ENCODE measurements around the gene TMEM45B. TPM values are rescaled to one million over a fixed set of nuclear protein-coding genes. Genes with fewer than 3 reads are reported as not detected.
A peak's percentile ranks its signal among the peaks of the same experiment; 100 is the strongest.
"Not testable (repeated sequence)": the region's sequence is repeated elsewhere in the genome, so short reads cannot be mapped to it uniquely, and the experiment has no call there.

Gene TMEM45B
- total and polyA plus RNA-seq, 7 donors = 0.05 to 0.09 TPM; not detected in 5

DNA sequence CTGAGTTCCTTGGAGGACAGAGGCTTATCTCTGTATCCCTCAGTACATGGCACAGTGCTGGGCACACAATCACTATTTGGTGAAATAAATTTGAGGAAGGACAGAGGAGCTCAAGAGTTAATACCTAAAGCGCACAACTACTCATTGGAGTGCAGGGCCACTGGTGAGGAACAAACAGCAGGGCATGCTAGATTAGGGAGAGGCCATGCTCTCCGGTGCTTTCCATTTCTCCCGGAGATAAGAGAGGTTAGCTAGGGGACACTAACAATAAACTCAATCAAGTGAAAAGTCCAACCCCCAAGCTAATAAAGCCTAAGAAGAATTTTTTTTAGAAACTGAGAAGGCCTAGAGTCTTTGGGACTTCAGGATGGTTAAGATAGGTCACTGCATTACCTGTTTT is 50.7 kb downstream of the TMEM45B start:
- Histone ChIP-seq H3K4me1 (no peaks in the 10 kb centered on the region), H3K4me3 (no peak overlapping the region), H3K27me3 (ENCODE audit: insufficient read depth in 3 of 3, low read length in 2 of 3) (no peaks in the 10 kb centered on the region), H3K36me3 (ENCODE audit: insufficient read depth in 1 of 2, low read depth in 1 of 2) (peaks cover 5 to 98% of the 10 kb centered on the region in 2 donors), H3K9me3 (no peaks in the 10 kb centered on the region), H3K27ac (no peak overlapping the region)
- DNase-seq (no peak), ATAC-seq (no peak)
- intact Hi-C loops (cut with DNase I) = no loop called here
- 88 to 97% (median 89%) methylated on average over 3 of the region's 3 CpGs for WGBS, 3 donors
- TF ChIP-seq, protein P1, sequence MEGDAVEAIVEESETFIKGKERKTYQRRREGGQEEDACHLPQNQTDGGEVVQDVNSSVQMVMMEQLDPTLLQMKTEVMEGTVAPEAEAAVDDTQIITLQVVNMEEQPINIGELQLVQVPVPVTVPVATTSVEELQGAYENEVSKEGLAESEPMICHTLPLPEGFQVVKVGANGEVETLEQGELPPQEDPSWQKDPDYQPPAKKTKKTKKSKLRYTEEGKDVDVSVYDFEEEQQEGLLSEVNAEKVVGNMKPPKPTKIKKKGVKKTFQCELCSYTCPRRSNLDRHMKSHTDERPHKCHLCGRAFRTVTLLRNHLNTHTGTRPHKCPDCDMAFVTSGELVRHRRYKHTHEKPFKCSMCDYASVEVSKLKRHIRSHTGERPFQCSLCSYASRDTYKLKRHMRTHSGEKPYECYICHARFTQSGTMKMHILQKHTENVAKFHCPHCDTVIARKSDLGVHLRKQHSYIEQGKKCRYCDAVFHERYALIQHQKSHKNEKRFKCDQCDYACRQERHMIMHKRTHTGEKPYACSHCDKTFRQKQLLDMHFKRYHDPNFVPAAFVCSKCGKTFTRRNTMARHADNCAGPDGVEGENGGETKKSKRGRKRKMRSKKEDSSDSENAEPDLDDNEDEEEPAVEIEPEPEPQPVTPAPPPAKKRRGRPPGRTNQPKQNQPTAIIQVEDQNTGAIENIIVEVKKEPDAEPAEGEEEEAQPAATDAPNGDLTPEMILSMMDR (IDR thresholded peaks at IDR 0.05) = no peak

DNA sequence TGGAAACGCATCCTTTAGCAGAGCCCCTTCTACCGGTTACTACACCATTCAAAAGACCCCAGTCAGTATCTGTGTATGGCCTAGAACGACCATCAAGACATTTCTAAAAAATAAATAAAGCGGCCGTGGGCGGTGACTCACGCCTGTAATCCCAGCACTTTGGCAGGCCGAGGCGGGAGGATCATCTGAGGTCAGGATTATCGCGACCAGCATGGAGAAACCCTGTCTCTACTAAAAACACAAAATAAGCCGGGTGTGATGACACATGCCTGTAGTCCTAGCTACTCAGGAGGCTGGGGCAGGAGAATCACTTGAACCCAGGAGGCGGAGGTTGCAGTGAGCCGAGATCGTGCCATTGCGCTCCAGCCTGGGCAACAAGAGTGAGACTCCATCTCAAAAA is 53.0 kb downstream of the TMEM45B start:
- ATAC-seq; intact Hi-C loops (cut with DNase I); H3K4me1 ChIP-seq; H3K27me3 ChIP-seq (ENCODE audit: insufficient read depth in 3 of 3, low read length in 2 of 3); H3K4me3 ChIP-seq; H3K9me3 ChIP-seq; DNase-seq; H3K27ac ChIP-seq: not testable (repeated sequence)
- 85 to 90% (median 85%) methylated on average over 16 of the region's 16 CpGs for WGBS, 3 donors
- H3K36me3 ChIP-seq (ENCODE audit: insufficient read depth in 1 of 2, low read depth in 1 of 2) = peaks cover 10 to 100% of the 10 kb centered on the region in 2 donors

DNA sequence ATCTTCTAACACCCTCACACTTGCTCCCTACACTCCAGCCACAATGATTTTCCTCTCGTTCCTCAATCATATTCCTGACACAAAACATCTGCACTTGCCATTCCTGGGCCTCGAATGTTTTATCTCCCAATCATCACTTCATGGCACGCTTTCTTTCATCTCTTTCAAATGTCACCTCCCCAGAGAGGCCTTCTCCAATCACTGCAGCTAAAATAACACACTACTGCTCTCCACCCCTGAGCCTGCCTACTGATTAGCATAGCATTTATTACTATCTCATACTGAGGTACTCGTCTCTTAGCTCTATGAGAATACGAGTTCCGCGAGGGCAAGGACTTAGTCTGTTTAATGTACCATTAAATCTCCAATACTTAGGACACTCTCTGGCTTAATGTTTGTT is 56.3 kb downstream of the TMEM45B start:
- no peak for ATAC-seq
- peaks cover 15 to 100% of the 10 kb centered on the region in 2 donors for H3K36me3 ChIP-seq (ENCODE audit: insufficient read depth in 1 of 2, low read depth in 1 of 2)
- H3K27ac ChIP-seq = no peak overlapping the region
- DNase-seq = no peak
- H3K4me1 ChIP-seq = no peaks in the 10 kb centered on the region
- H3K27me3 ChIP-seq (ENCODE audit: insufficient read depth in 3 of 3, low read length in 2 of 3) = no peaks in the 10 kb centered on the region
- TF ChIP-seq, protein P1 (IDR thresholded peaks at IDR 0.05) = no peak
- intact Hi-C loops (cut with DNase I) = no loop called here
- no peak overlapping the region for H3K4me3 ChIP-seq
- no peaks in the 10 kb centered on the region for H3K9me3 ChIP-seq
- WGBS, 3 donors = 84 to 89% (median 88%) methylated on average over 7 of the region's 7 CpGs

DNA sequence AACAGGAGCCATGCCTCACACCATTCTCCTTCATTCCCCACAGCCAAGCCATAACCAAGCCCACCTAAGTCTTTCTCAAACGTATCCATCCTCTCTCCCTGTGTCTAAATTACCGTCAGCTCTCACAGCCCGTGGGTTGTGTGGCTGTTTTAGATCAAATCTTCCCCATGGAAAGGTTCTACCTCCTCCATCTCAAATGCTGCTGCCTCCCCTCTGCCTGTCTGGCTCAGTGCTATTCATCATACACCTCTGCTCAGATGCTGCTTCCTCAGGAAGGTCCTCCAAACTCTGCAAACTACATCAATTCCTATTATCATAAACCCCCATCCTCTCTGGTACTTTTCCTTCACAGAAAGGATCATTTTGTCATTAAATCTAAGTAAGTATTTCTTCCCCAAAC is 64.7 kb downstream of the TMEM45B start:
- Histone ChIP-seq H3K4me1 (no peaks in the 10 kb centered on the region), H3K27me3 (ENCODE audit: insufficient read depth in 3 of 3, low read length in 2 of 3) (no peaks in the 10 kb centered on the region), H3K4me3 (no peak overlapping the region), H3K27ac (no peak overlapping the region), H3K36me3 (ENCODE audit: insufficient read depth in 1 of 2, low read depth in 1 of 2) (peaks cover 37 to 100% of the 10 kb centered on the region in 2 donors), H3K9me3 (no peaks in the 10 kb centered on the region)
- 89 to 93% (median 90%) methylated on average over 3 of the region's 3 CpGs for WGBS, 3 donors
- TF ChIP-seq, protein P1 (IDR thresholded peaks at IDR 0.05) = no peak
- intact Hi-C loops (cut with DNase I) = no loop called here
- DNase-seq (no peak), ATAC-seq (no peak)

DNA sequence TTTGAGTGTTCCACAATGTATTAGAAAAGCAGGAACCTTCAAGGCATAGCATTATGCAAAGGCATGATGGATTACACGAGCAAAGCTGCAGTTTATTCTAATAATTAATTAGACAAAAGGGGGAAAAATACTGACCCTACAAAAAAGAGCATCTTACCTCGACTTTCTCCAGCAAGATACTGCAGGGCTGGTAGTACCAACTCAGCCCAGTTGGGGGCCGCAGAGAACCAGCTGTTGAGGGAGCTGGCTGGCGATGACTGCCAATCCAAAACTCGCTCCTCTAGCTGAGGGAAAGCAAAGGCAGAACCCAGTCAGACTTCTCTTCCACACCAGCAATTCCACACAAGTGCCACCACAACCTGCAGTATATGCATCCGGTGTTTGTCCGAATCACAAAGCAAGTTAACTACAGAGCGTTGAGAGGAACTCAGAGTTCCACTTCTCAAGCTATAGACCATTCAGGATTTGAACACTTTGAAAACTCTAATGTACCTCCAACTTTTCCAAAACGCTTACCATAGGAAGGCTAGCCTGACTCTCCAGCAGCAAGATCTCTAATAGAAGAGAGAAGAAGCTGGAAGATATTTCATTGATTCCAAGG is 66.0 kb downstream of the TMEM45B start:
- Histone ChIP-seq H3K4me3 (no peak overlapping the region), H3K27ac (no peak overlapping the region), H3K36me3 (ENCODE audit: insufficient read depth in 1 of 2, low read depth in 1 of 2) (peaks cover 46 to 100% of the 10 kb centered on the region in 2 donors), H3K4me1 (no peaks in the 10 kb centered on the region), H3K9me3 (no peaks in the 10 kb centered on the region), H3K27me3 (ENCODE audit: insufficient read depth in 3 of 3, low read length in 2 of 3) (no peaks in the 10 kb centered on the region)
- intact Hi-C loops (cut with DNase I) = no loop called here
- peak in 1 of 4 donors; percentile 43 for ATAC-seq
- WGBS, 3 donors = 77 to 83% (median 77%) methylated on average over 9 of the region's 9 CpGs
- TF ChIP-seq, protein P1 (IDR thresholded peaks at IDR 0.05) = peak; percentile 32
- DNase-seq = no peak

All from psoas muscle (tissue), 8 donors.